AML-193 (cell line): ENCODE measurements around the gene CDIP1.

ENCODE experiments used
- DNase-seq, 2 experiments: peaks; one replicate each; lab custom pipeline; 2025; lab: John Stamatoyannopoulos, UW

CDIP1 gene

GRCh38 chr16:4514606-4515005, 24.0 kb downstream of the CDIP1 start:
- DNase-seq, result no peak

- DNase-seq, result no peak
Measured at GRCh38 chr16:4513881-4514280, 24.7 kb downstream of the CDIP1 start.

- no peak for DNase-seq
Measured at GRCh38 chr16:4513086-4513860, 25.3 kb downstream of the CDIP1 start.

- DNase-seq, result no peak
Measured at GRCh38 chr16:4512473-4512872, 26.1 kb downstream of the CDIP1 start.

DNA sequence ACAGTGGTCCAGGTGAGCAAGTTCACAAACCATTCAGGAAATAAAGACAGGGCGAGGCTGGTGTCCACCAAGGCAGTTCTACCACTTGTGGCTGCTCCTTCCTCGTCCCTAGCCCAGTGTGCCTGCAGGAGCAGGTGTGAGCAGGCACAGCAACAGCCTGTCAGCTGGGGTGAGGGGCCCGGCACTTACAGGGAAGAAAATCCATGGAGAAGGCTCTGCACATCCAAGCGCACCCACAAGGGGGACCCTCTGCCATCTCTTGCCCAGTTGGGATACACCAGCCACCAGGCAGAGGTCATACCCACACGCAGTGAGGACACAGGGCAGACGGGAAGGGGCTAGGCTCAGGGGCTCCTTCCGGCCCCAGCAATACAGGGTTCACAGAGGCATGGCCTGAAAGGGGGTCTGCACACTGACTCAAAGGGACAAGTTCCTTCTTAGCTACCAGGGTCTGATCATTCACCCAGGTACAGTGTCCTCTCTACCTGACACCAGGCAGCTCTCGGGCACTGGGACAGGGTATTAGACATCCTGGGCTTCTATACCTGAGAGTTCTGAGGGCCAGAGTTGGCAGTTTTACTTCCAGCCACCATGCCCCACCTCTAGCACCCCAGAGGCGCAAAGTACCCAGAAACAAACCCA, 27.0 kb downstream of the CDIP1 start:
- peak; percentile 14 to 17 for DNase-seq

GRCh38 chr16:4510747-4511426, 27.7 kb downstream of the CDIP1 start:
- no peak for DNase-seq

- DNase-seq, result no peak
Measured at GRCh38 chr16:4510131-4510530, 28.4 kb downstream of the CDIP1 start.

- DNase-seq, result no peak
Measured at GRCh38 chr16:4509420-4509819, 29.2 kb downstream of the CDIP1 start.

- no peak for DNase-seq
Measured at GRCh38 chr16:4508806-4509205, 29.8 kb downstream of the CDIP1 start.

DNA sequence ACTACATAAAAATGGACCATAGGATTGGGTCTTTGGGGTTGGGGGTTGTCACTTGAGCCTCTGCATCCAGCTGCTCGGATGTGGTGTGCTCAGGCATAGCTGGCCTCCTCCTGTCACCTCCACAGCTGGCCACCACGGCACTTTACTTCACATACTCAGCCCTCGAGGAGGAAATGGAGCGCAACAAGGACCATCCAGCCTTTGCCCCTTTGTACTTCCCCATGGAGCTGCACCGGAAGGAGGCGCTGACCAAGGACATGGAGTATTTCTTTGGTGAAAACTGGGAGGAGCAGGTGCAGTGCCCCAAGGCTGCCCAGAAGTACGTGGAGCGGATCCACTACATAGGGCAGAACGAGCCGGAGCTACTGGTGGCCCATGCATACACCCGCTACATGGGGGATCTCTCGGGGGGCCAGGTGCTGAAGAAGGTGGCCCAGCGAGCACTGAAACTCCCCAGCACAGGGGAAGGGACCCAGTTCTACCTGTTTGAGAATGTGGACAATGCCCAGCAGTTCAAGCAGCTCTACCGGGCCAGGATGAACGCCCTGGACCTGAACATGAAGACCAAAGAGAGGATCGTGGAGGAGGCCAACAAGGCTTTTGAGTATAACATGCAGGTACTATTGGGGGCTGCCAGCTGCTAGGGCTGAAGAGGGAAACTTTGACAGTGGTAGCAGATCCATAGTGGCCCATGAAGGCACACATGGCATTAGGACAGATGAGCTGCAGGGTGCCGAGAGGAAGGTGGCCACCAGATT, 30.8 kb downstream of the CDIP1 start:
- DNase-seq, result no peak

GRCh38 chr16:4506450-4506849, 32.1 kb downstream of the CDIP1 start:
- peak; percentile 53 to 70 for DNase-seq

DNA sequence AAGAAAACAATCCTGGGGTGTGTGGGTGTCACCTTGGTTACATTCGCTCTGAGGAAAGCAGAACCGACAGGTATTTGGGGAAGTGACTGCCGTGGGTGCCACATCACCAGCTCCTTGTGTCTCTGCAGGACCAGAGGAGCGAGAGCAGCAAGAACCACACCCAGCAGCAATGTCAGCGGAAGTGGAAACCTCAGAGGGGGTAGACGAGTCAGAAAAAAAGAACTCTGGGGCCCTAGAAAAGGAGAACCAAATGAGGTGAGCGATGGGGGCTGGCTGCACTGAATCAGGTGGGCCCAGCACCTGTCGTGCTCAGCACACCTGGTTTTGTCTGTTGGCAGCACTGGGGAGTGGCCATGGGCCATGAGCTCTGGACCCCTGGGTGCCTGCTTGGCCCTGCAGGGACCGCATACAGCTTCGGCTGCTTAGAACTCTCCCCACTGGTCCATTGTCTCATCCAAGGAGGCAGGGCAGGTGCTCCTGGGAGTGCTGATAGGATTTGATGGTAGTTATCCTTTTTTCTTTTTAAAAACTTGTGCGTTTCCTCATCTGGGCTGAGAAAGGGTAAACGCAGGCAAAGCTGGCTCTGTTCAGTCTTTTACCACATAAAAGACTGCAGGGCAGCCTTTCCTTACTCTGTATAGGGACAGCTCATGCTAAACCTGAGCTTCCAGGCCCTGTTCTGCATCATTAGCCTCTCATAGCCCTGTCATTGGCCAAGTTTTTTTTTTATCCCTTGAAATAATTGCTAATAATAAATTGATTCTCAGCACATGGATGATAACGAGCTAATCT, 33.0 kb downstream of the CDIP1 start:
- DNase-seq, result peak; percentile 58 to 73

DNA sequence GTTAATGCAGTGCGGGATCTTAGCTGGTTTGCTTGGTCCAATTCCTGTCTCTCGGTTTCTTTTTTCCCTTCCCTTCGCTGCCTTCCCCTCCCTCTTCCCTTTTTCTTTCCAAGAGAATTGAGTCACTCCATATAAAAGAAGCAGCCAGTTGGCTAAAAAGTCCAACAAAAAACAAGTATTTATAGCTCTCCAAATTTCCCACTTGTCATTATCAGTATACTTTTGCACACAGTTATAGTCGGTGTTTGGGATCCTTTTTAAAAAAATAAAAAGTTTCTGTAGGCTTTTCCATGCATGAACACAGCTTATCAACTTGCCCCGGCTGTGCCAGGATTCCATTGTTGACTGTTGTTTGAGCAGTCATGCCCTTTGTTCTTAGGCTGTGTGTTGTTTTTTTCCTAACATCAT, 37.5 kb downstream of the CDIP1 start:
- no peak for DNase-seq

DNA sequence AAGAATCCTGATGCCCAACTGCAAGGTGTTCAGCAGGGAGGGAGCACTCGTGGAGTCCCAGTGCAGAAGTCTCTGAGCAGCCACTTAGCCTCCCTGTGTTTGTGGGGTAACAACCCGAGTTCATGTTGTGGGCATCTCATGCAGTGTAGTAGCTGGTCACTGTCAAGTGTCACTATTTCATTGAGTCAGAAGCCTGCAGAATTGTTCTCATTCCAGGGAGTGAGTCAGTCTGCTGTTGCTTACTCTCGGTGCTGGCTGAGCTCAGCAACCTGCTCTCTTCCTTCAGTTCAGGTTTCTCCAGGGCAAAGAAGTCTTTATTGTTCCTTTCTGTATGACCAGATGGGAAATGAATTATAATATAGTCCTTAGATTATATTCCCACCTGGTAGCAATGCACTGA, 38.3 kb downstream of the CDIP1 start:
- DNase-seq, result no peak

DNA sequence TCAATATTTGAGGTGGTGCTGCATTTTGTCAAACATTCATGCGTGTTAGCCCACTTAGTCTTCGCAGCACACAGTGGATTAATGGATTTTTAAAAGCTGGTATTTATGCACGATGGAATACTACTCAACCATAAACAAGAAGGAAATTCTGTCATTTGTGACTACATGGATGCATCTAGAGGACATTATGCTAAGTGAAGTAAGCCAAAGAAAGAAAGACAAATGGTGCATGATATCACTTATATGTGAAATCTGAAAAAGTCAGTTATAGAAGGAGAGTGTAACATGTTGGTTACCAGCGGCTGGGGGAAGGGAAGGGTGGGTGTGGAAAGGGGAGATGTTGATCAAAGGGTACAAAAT, 39.4 kb downstream of the CDIP1 start:
- no peak for DNase-seq

- DNase-seq, result no peak
Measured at GRCh38 chr16:4498546-4499195, 39.9 kb downstream of the CDIP1 start.

- DNase-seq, result no peak
Measured at GRCh38 chr16:4496305-4496704, 42.3 kb downstream of the CDIP1 start.

- no peak for DNase-seq
Measured at GRCh38 chr16:4495766-4496165, 42.8 kb downstream of the CDIP1 start.

- DNase-seq, result no peak
Measured at GRCh38 chr16:4494746-4495490, 43.7 kb downstream of the CDIP1 start.

- no peak for DNase-seq
Measured at GRCh38 chr16:4491898-4492297, 46.7 kb downstream of the CDIP1 start.
